ENCODE results near the gene MAPK8IP3. TPM values are rescaled to one million over a fixed set of nuclear protein-coding genes. Genes with fewer than 3 reads are reported as not detected.
"Not testable (repeated sequence)": the region's sequence is repeated elsewhere in the genome, so short reads cannot be mapped to it uniquely, and the experiment has no call there.

The MAPK8IP3 gene
- total RNA-seq, 1 donor from 2014 or later = 60.2 TPM

DNA sequence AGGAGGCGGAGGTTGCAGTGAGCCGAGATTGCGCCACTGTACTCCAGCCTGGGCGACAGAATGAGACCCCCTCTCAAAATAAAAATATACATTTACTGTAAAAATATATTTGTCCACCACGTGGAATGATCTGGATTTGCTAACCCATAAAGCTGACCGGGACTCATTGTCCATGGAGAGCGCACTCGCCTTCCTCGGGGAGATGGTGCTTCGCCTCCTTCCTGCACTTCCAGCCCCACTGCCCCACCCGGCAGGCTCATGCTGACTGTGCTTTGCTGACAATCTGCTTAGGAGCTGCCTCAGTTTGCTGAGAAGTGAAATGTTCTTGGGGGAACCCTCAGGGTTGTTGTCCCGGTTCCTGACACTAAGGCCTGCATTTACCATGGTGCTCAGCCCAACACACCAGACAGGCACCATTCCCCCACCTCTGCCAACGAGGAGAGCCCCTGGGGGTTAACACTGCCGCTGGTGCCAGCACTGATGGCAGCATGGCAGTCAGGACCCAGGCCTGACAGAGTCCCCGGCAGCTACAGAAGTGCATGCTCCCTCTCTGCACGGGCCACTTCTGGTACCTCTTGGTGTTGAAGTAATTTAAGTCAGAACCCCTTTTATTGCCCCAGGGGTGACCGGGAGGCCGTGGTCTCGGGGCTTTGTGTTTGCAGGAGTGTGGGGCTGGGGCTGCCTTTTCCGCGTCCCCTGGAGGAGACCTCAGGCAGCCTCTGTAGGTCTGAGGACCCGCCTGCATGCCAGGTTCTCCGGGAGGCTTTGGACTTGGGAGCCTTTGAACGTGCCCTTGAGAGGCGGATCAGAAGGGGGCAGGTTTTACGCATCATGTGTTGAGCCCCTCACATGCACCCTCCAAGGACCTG lies 79.2 kb downstream of the MAPK8IP3 start:
- DNase-seq (ENCODE audit: low spot score) = no peak

- DNase-seq (ENCODE audit: low spot score) = no peak
Observed at GRCh38 chr16:1785846-1786170, 79.8 kb downstream of the MAPK8IP3 start.

- DNase-seq (ENCODE audit: low spot score) = no peak
Observed at GRCh38 chr16:1786242-1787055, 80.5 kb downstream of the MAPK8IP3 start.

GRCh38 chr16:1787056-1787321 lies 81.0 kb downstream of the MAPK8IP3 start:
- DNase-seq (ENCODE audit: low spot score) = no peak

DNA sequence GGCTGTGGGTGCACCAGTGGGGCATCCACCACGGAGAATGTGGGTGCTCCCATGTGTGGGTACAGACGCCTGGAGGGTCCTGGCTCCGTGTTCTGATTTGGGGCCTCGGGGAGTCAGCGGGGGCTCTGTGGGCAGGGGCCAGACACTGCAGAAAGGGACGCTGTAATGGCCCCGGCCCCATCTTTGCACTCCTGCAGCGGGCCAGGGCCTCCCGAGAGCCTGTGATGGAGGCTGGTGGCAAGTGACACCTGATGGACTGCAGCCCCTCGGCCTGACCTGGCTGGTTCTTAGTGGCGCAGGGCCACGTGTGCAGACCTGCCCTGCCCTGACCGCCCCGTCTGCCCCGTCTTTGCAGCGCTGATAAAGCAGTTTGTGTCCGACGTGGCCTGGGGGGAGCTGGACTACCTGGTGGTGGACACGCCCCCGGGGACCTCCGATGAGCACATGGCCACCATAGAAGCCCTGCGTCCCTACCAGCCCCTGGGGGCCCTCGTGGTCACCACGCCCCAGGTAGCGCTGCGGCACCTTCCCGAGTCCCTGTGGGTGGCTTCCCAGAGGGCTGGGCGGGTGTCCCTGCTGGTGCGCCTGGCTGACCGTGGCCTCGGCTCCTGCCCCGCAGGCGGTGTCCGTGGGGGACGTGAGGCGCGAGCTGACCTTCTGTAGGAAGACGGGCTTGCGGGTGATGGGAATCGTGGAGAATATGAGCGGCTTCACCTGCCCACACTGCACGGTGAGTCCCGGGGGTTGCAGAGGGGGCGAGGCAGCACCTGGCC lies 81.5 kb downstream of the MAPK8IP3 start:
- DNase-seq (ENCODE audit: low spot score) = no peak

- no peak for DNase-seq (ENCODE audit: low spot score)
Observed at GRCh38 chr16:1788095-1788707, 82.2 kb downstream of the MAPK8IP3 start.

DNA sequence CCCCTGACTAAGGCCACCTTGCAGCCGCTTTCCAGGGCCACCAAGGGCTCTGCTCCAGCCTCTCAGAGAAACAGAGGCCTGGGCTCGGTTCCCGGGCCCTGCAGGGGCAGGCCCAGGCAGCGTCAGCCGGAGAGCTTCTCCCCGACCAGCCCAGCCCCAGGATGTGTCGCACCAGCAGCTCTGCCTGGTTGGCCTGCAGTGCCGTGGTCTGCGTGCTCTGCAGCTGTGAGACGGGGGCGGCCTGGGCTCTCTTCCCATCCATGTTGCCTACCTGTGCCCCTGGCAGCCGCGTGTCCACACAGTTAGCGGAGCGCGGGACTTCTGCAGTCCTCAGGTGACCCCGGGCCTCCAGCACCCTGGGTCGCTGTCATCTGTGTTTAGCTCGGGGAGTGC lies 82.7 kb downstream of the MAPK8IP3 start:
- DNase-seq (ENCODE audit: low spot score) = no peak

GRCh38 chr16:1789643-1790045 lies 83.6 kb downstream of the MAPK8IP3 start:
- DNase-seq (ENCODE audit: low spot score) = no peak

GRCh38 chr16:1790261-1790610 lies 84.2 kb downstream of the MAPK8IP3 start:
- no peak for DNase-seq (ENCODE audit: low spot score)

DNA sequence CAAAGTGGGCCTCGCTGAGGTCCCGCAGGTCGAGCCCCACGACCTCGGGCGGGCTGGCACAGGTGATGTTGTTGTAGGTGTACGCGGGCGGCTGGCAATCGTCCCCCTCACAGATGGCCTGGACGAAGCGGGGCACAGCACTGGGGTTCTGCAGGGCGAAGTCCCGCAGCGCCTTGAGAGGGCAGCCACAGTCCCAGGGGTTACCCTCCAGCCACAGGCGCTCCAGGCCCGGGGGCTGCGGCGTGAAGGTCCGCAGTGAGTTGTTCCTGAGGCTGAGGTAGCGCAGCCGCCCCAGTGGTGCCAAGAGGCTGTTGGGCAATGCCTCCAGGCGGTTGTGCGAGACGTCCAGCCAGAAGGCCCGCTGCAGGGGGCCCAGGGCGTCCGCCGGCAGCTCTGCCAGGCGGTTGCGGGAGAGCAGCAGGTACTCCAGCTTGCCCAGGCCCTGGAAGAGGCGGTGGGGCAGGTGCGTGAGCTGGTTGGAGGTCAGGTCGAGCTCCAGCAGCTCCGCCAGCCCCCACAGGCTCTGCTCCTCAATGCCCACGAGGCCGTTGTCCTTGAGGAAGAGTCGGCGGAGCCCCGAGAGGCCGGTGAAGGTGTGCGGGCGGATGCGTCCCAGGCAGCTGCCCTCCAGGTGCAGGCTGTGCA lies 84.7 kb downstream of the MAPK8IP3 start:
- no peak for DNase-seq (ENCODE audit: low spot score)

GRCh38 chr16:1791256-1791942 lies 85.4 kb downstream of the MAPK8IP3 start:
- no peak for DNase-seq (ENCODE audit: low spot score)

DNA sequence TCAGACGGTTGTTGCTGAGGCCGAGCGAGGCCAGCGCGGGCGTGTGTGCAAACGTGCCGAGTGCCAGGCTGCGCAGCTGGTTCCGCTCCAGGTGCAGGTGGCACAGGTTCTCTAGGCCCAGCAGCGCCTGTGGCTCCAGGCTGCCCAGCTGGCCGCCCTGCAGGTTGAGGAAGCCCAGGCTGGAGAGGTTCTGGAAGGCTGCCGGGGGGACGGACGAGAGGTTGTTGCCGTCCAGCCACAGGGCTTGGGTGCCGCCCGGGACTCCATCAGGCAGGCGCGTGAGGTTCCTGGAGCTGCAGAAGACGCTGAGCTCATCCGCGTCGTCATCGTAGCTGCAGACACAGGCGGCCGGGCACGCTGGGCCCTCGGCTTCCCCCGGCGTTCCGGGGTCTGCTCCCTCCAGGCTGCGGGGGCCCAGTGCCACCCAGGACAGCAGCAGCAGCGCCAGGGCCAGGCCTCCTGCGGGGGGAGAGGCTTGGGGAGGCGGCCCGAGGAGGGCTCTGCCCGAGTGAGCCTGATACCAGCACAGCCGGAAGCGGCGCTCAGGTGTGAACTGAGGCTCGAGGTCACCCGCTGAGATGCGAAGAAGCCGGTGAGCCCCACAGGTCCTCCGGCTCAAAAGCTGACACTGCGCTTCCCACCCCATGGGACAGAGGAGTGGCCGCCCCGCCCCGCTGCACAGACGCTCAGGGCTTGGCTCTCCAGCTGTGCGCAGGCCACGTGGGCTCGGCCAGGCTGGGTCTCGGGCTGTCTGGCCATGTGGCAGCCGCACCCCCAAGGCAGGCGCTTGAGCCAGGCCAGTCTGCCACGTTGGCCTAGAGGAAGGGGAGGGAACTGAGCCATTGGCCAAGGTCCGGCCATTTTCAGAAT lies 86.2 kb downstream of the MAPK8IP3 start:
- DNase-seq (ENCODE audit: low spot score) = no peak

DNA sequence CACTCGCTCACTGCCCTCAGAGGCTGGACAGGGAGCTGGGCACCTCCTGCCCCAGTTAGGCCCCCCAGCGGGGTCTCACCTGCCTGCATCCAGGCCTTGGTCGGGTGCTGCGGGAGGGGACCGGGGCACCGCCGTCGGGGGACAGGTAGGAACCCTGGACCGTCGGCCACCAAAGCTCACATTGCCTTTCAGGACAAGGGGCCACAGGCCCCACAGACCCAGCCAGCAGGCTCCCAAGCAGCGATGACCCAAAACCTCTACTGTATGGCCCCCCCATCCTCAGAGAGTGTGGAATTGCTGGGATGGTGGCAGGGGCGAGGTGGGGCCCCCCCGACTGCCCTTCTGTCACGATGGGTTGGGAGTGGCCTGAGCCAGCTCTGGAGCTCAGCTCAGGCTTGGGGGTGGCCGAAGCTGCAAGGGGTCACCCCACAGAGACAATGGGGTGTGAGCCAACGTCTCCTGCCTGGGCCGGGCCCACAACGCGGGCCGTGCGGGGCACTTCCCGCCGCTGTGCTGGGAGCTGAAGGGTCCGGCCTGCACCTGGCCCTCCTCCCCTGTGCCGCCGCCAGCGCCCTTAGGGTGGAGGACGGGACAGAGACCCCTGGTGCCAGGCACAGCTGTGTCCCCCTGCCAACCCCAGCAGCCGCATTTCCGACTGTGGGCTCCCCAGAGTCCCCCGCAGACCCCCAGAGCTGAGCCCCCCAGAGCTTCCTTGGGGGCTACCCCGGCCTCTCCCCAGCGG lies 87.0 kb downstream of the MAPK8IP3 start:
- no peak for DNase-seq (ENCODE audit: low spot score)

DNA sequence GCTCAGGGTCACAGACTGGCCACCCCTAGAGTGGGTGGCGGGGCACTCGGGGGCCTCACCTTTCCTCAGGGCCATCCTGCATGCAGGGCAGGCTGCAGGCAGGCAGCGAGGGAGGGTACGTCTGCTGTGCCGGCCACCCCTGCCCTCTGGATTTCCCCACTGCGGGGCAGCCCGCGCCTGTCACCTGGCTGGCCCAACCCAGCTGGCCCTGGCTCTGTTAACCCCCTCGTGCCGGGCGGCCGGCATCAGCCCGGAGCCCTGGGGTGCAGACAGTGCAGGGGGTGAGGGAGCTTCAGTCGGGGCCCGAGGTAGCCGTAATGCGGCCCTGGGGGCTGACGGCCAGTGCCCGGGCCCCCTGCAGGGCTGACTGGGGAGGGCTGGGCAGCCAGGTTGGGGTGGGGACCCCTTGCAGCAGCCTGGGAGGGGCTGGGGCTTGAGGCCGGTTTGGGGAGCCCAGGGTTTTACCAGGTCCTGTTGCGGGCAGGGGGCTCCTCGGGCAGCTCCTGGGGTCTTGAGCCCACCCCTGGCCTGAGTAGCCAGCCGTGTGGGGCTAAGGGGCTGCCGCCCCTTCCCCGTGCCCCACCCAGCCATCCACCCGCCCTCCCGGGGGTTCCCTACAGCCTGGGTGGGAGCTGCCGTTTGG lies 87.7 kb downstream of the MAPK8IP3 start, which contains the start of gene IGFALS:
Gene IGFALS (minus strand): TSS at position 128 of the 643 bp plus-strand sequence. CDS start 53 bp downstream, at position 75.
- no peak for DNase-seq (ENCODE audit: low spot score)

DNA sequence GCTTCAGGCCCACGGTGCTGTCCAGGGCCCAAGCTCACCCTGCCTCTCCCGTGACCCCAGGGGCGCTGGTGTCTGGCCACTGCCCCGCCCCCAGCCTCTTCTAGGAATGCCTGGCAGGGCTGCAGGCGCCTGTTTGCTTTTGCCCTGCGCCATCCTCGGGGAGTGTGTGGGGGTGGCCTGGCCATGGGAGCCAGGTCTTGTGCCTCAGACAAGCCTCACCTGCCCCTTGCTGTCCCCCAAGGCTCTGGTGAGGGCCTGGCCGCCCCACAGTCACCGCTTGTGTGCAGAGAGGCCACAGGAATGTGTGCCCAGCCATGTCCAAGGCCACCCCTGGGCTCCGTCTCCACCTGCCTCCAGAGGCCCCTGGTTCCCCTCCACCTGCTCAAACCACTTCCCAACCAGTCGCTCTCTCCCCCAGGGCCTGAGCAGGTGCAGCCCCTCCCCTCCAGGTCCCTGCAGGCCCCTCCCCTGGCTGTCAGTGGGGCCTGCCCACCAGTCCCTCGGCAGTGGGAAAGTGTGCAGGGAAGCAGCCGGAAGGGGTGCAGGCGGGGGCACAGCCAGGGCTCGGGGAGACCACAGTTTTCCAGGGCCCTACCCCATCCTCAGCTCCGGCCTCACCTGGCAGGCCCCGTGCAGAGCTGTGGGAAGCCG lies 88.4 kb downstream of the MAPK8IP3 start:
- DNase-seq (ENCODE audit: low spot score) = no peak

DNA sequence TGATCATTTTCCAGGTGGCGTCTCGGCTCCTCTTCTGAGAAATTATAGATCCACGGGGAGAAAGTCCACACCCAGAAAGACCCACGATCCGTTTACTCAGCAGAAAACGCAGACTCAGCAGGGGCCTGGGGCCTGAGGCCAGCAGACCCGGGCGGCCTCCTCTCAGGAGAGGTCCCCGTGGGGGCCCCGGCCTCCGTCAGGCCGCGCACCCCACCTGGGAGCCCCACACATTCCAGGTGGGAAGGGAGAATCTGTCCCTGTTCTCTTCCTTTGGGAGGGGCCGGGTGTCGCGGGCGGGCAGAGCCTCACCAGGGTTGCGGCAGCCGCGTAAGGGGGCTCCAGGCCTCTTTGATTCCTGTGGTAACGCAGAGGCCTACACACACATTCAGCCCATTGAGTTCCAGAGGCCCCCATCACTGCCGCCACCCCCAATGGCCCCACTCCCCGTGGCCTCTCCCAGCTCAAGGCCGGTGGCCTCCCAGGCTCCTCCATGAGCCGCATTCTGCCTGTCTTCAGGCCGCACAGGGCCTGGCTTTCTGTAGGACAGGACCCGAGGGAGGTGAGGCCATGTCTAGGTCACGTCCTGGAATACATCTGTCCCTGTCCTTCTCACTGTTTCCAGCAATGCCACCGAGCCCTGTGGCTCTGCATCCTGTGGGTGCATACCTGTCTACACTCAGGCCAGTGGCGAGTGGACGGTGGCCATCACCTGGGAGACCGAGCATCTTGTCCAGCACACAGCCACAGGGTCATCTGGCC lies 89.1 kb downstream of the MAPK8IP3 start:
- no peak for DNase-seq (ENCODE audit: low spot score)

DNA sequence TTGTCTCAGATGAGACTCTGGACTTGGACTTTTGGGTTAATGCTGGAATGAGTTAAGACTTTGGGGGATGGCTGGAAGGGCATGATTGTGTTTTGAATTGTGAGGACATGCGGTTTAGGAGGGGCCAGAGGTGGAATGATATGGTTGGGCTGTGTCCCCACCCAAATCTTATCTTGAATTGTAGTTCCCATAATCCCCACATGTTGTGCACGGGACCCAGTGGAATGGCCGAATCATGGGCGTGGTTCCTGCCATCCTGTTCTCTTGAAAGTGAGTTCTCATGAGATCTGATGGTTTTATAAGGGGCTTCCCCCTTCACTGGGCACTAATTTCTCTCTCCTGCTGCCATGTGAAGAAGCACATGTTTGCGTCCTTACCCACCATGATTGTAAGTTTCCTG lies 93.3 kb downstream of the MAPK8IP3 start:
- not testable (repeated sequence) for DNase-seq (ENCODE audit: low spot score)
